Activated CD4-positive, CD25-positive, alpha-beta regulatory T cell treated with anti-CD3 and anti-CD28 coated beads, Interleukin-2, amount 50 U/mL, for 72 hours (primary cell): Measurements from ENCODE around the gene PRPF40A.

Experiments used
- DNase-seq: peaks from one replicate; pipeline ENCODE4 v3.0.0; 2021

PRPF40A gene

DNA sequence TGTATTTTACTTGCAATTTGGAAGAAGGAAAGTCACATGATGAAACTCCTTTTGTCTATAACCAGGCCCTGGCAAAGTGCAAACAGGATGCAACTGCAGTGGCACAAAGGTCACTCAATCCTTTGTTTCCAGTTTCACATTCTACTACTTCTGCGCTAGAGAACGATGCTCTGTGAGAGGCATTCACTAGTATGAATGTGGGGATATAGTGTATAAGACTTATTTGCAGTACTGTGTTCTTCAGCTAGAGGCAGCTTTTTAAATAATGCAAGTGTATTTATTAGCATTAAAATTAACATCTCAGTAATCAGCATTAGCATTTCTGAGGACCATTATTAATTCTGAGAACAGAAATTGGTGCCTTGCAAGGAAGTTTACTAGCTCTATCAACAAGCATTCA lies 68.9 kb downstream of the PRPF40A start:
- DNase-seq: no peak

- DNase-seq: no peak
Measured at GRCh38 chr2:152647552-152647951, 69.7 kb downstream of the PRPF40A start.

DNA sequence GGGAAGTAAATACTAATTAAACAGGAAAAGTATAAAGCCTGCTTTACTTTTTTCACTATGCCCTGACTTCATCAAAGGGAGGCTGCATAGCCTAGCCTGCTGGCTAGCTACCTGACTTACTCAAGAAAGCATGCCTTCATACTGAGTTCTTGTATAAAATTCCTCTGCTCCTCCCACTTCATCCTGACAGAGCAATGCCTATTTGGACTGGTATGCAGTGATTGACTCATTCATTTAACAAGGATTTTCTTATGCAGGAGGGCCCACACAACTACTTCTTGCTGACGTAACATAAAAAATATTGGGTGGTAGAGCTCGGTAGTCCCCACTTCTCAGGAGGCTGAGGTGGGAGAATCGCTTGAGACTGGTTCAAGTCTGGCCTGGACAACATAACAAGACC lies 70.5 kb downstream of the PRPF40A start:
- no peak for DNase-seq

- DNase-seq: no peak
Measured at GRCh38 chr2:152646264-152646663, 71.0 kb downstream of the PRPF40A start.

DNA sequence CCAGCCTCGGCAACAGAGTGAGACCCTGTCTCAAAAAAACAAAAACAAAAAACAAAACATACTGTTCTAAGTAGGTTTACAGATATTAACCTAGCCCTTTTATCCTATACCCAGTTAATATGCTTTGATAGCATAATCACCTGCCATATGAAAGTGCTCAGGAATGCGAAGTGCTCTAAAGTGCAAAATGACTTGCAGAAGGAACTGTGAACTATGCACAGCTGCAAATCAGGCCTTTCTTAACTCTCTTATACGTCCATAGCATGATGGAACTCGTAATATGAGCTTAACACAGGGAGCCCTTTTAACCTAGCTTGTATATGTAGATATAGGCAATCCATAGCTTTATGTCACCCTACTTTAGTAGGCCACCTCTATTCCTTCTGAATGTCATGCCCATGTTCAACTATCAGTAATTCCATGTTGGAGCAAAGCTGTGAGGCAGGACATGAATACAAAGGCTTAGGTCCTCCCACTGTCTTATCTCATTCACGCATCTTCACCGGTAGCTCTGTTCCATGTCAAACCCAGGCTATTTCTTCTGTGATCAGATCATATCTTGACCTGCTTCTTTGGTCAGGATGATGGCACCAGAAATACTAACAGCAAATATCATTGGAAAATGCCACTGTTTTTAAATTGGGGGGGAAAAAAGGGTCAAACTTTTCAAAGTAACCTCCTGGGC lies 72.9 kb downstream of the PRPF40A start:
- no peak for DNase-seq

GRCh38 chr2:152638590-152638989 lies 78.7 kb downstream of the PRPF40A start:
- no peak for DNase-seq

GRCh38 chr2:152638056-152638455 lies 79.2 kb downstream of the PRPF40A start:
- no peak for DNase-seq

GRCh38 chr2:152637251-152637650 lies 80.0 kb downstream of the PRPF40A start:
- no peak for DNase-seq

DNA sequence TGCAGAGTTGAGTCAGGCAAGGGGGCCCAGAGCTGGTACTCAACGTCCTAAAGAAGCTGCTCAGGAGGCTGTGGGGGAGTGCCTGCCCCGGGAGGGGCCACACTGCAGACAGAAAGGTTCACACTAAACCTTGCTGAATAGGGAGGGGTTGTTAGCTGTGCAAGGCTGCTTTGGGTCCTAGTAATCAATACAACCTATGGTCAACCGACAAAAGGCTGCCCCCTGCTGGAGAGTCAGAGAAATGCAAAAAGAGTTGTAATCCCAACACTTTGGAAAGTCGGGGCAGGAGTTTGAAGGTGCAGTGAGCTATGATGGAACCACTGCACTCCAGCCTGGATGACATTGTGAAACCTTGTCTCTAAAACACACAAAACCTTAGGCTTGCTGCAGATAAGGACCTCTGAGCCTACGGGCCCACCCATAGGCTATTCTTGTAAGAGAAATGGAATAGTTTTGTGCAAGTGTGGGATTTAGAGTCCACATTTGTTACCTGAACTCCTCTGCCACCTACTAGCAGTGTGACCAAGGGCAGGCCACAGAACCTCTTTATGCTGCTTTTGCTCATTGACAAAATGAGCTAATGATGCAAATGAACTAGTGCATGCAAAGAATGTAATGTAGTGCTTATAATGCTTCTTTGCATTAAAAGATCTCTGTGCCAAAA lies 81.5 kb downstream of the PRPF40A start:
- DNase-seq: peak; percentile 67

DNA sequence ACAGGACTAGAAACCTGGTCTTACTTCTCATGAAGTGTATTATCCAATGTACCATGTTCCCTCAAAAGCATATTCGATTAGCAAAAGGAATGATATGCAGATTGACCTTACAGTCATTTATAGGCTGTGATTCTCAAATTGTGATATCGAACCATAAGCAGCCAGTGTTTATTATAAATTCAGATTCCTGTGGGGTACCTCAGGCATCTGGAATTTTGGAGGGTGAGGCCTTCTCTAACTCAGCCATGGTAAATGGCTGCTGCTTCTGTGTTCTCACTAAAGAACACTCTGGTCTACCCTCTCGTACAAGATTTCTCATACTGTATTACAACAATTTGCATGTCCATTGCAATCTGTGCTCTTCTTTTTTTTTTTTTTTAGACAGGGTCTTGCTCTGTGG lies 84.5 kb downstream of the PRPF40A start:
- no peak for DNase-seq

- no peak for DNase-seq
Measured at GRCh38 chr2:152630466-152630865, 86.8 kb downstream of the PRPF40A start.

DNA sequence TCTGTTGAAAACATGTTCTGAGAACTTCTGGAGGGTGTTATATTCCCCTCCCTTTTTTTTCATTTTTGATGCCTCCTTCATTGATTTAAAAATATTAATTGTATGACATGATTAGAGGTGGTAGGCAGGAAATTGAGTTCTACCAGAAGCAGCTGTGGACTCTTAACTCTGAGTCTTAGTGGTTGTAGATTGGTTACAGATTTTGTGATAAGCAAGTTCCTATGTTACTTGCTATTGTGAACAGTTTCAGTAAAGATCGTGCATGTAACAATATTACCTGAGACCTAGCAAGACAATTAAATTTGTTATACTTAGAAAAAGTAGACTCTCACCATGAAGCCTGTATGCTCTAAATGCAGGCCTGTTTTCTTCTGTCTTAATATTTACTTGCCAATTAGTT lies 88.1 kb downstream of the PRPF40A start:
- DNase-seq: no peak

GRCh38 chr2:152627351-152627957 lies 89.8 kb downstream of the PRPF40A start:
- no peak for DNase-seq

- DNase-seq: no peak
Measured at GRCh38 chr2:152626911-152627339, 90.3 kb downstream of the PRPF40A start.

DNA sequence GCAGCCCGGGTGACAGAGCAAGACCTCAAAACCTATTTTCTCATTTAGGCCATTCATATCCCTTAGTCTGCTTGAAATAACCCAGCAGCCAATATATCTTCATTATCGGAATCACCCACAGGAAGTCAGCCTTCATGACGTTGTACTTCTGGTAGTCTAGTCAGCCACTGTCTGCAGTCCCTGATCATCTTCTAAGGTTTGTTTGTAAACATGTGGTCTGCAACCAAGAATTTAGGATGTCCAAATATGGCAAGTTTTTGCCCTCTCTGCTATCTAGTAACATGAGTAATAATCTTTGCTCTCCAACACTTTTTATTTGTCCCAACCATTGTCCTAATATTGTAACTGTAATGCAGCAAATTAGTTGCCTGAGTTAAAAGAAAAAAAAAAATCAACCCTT lies 92.5 kb downstream of the PRPF40A start:
- DNase-seq: no peak

DNA sequence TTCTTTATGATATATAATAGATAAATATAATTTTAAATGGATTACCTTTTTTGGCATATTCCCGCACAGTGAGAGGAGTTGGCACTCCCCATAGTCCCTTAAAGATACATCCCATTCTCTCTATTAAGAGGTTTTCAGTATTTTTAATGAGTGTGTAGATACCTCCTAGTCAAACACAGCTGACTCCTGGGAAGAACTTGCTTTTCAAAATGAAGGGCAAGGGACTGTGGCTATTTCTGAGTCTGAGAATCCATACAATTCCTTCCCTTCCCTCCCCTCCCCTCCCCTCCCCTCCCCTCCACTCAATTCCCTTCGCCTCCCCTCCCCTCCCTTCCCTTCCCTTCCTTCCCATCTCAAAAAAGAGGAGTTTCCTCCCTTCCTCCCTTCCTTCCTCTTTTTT lies 93.5 kb downstream of the PRPF40A start:
- DNase-seq: no peak

DNA sequence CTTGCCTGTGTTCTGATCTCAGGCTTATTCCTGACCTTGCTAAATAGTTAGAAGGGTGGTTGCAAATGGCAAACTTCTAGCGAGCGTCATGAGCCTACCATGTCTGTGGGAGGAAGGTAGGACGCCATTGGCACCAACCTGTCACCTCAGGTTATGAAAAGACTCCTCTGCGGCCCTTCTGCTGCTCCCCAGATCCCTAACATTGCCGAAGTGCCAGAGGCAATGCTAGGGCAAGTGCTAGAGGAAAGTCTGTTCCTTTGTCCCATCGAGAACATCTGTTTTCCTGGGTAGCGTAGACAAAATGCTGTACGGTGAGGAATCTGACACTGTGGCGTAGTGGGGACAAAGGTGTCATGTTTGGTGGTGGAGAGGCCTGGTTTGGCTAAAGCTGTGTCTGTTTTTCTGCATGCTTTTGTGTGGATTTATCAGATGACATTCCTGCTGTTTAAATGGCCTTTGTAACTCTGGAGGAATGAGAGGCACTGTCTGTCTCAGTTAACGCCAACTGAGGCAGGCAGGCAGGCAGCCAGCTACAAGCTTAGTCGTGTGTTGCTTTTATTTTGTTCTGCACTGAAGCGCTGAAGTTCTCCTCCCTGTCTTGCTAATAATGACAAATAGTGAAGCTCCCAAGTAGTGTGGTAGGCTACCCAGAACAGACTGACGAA lies 94.1 kb downstream of the PRPF40A start:
- no peak for DNase-seq

GRCh38 chr2:152622219-152622618 lies 95.0 kb downstream of the PRPF40A start:
- no peak for DNase-seq

- DNase-seq: no peak
Measured at GRCh38 chr2:152620985-152621384, 96.3 kb downstream of the PRPF40A start.

GRCh38 chr2:152620208-152620607 lies 97.1 kb downstream of the PRPF40A start:
- DNase-seq: no peak

GRCh38 chr2:152618193-152618564 lies 99.1 kb downstream of the PRPF40A start:
- DNase-seq: no peak

GRCh38 chr2:152617456-152618192 lies 99.6 kb downstream of the PRPF40A start:
- no peak for DNase-seq

DNA sequence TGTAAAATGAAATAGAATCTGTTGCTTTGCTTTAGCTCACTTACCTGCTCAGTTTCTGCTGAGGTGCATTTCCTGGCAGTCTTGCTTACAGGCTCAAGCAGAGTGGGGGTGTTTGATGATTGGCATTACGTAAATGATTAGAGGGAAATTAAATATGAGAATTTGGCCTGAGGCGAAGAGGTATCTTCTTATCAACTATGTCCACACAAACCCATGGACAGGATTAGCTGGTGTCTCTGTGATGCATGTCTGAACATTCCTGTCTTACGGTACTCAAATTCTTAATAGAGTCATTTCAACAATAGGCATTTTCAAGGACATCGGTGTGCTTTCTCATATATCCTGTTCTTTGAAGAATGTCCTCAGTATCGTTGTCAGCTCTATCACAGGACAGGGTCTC lies 102.1 kb downstream of the PRPF40A start:
- no peak for DNase-seq
